PC-3 (cell line): ENCODE measurements around the gene REP15.

ENCODE experiments used
- EZH2 ChIP-seq: fragments of 300-600 bp; sonication (generic); IDR thresholded peaks from one replicate; pipeline ENCODE4 v1.6.1; 2017; ENCODE audit warnings: antibody characterized with exemption, mild to moderate bottlenecking, low read length; ENCODE audit not compliant: unreplicated experiment
- EZH2phosphoT487 ChIP-seq: fragments of 300-600 bp; sonication (generic); IDR thresholded peaks from 2 replicates; pipeline ENCODE4 v1.6.1; 2018; ENCODE audit warnings: mild to moderate bottlenecking, antibody characterized with exemption, low read length, borderline replicate concordance
- TF ChIP-seq, protein P1 (sequence below): fragments of 300-600 bp; sonication (generic); conservative IDR thresholded peaks from 2 replicates; pipeline ENCODE4 v1.5.1; 2017; ENCODE audit warnings: antibody characterized with exemption, low read depth, mild to moderate bottlenecking, low read length

DNA sequence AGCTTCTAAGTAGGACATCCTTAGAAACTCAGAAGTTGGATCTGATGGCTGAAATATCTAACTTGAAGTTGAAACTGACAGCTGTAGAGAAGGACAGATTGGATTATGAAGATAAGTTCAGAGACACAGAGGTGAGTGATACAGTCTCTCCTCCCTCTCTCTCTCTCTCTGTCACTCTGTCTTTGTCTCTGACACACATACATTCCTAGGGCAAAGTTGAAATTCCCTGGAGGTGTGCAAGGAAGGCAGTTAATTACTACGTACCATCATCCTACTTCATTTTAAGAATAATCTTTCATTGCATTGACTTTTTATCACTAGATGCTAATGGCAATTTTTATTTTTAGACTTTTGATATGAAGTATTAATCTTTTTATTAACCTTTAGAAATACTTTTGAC, 46.2 kb upstream of the REP15 start:
- TF ChIP-seq, protein P1, sequence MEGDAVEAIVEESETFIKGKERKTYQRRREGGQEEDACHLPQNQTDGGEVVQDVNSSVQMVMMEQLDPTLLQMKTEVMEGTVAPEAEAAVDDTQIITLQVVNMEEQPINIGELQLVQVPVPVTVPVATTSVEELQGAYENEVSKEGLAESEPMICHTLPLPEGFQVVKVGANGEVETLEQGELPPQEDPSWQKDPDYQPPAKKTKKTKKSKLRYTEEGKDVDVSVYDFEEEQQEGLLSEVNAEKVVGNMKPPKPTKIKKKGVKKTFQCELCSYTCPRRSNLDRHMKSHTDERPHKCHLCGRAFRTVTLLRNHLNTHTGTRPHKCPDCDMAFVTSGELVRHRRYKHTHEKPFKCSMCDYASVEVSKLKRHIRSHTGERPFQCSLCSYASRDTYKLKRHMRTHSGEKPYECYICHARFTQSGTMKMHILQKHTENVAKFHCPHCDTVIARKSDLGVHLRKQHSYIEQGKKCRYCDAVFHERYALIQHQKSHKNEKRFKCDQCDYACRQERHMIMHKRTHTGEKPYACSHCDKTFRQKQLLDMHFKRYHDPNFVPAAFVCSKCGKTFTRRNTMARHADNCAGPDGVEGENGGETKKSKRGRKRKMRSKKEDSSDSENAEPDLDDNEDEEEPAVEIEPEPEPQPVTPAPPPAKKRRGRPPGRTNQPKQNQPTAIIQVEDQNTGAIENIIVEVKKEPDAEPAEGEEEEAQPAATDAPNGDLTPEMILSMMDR: no peak
- TF ChIP-seq EZH2 (no peak), EZH2phosphoT487 (no peak)
